GM18907 (cell line): ENCODE measurements around the gene OR1J4.

Experiments
- ATAC-seq: cut with Tn5 transposase; IDR thresholded peaks from one replicate; pipeline ENCODE4 v1.9.1; 2021; ENCODE audit warnings: mild to moderate bottlenecking, moderate library complexity; ENCODE audit not compliant: unreplicated experiment

OR1J4 gene

GRCh38 chr9:122567901-122568300 lies 49.0 kb downstream of the OR1J4 start:
- no peak for ATAC-seq
